Liver (tissue), 3 donors: Measurements from ENCODE around the gene ZEB1.

ENCODE experiments used
- ATF3 ChIP-seq: IDR thresholded peaks from 2 replicates; pipeline ENCODE4 v1.6.1; 2016; ENCODE audit warnings: antibody characterized with exemption
- CTCF ChIP-seq: fragments of 150-350 bp; IDR thresholded peaks from 2 replicates; pipeline ENCODE4 v1.5.1; 2017; ENCODE audit warnings: improper control_type of control experiment, low read depth, low read length; ENCODE audit not compliant: missing input control
- JUND ChIP-seq, 2 donors: IDR thresholded peaks; 2 replicates each; pipeline ENCODE4 v1.6.1; 2016; ENCODE audit warnings: antibody characterized with exemption in 2 of 2
- REST ChIP-seq: IDR thresholded peaks from 2 replicates; pipeline ENCODE4 v1.6.1; 2016; ENCODE audit warnings: antibody characterized with exemption, mild to moderate bottlenecking
- TAF1 ChIP-seq: conservative IDR thresholded peaks from 2 replicates; pipeline ENCODE4 v1.6.1; 2016; ENCODE audit warnings: antibody characterized with exemption, mild to moderate bottlenecking
- donor health status: healthy.
- donor health status: healthy.

GRCh38 chr10:31507427-31507826 is 188.4 kb downstream of the ZEB1 start:
- no peak for TF ChIP-seq CTCF
- TF ChIP-seq ATF3: no peak
- TF ChIP-seq JUND (IDR thresholded peaks at IDR 0.05): no peak
- TF ChIP-seq REST: no peak
- no peak for TF ChIP-seq TAF1
